ENCODE data around the gene HJURP. TPM values are rescaled to one million over a fixed set of nuclear protein-coding genes. Genes with fewer than 3 reads are reported as not detected.

HJURP gene
- total RNA-seq, 4 donors from 2014 or later = 0.22 to 0.60 TPM; not detected in 2

DNA sequence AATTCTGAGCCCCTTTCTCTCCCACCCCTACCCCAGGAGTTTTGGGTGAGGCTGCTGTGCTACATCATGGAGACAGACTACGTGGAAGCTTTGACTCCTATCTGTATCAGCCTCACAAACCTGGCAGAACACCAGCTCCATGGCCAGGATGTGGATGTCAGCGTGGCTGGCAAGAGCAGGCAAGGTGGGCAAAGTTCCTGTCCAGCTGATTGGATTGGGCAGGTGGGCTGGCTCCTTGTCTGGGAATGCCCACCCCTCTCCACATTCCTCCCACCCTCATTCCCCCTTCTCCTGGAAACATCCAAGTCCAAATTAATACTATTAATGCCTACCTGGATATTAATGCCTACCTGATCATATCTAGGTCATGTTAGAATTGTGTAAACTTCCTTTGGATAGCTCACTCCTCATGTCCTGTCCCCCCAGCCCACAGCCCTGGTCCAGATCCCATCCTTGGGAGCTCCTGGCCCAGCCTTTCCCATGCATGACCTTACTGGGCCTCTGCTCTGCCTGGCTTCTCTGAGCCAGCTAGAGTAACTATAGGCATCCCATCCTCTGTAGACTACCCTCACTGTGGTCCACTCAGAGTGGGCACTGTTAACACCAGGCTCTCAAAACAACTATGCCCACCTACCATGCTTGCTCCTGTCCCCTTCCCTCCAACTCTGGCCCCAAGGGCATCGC is 52.1 kb downstream of the HJURP start:
- 68 to 78% methylated on average over 3 of the region's 3 CpGs for WGBS, 2 donors
- no peaks in the 10 kb centered on the region for H3K4me1 ChIP-seq
- DNase-seq (ENCODE audit: low spot score in 2 of 2) = no peak
- no peaks in the 10 kb centered on the region for H3K9me3 ChIP-seq
- no peaks in the 10 kb centered on the region for H3K36me3 ChIP-seq
- H3K27ac ChIP-seq = no peak overlapping the region
- no peak overlapping the region for H3K4me3 ChIP-seq
- no peak for TF ChIP-seq POLR2A (IDR thresholded peaks at IDR 0.05)
- no peak for TF ChIP-seq EP300 (IDR thresholded peaks at IDR 0.05)
- TF ChIP-seq, protein P1, sequence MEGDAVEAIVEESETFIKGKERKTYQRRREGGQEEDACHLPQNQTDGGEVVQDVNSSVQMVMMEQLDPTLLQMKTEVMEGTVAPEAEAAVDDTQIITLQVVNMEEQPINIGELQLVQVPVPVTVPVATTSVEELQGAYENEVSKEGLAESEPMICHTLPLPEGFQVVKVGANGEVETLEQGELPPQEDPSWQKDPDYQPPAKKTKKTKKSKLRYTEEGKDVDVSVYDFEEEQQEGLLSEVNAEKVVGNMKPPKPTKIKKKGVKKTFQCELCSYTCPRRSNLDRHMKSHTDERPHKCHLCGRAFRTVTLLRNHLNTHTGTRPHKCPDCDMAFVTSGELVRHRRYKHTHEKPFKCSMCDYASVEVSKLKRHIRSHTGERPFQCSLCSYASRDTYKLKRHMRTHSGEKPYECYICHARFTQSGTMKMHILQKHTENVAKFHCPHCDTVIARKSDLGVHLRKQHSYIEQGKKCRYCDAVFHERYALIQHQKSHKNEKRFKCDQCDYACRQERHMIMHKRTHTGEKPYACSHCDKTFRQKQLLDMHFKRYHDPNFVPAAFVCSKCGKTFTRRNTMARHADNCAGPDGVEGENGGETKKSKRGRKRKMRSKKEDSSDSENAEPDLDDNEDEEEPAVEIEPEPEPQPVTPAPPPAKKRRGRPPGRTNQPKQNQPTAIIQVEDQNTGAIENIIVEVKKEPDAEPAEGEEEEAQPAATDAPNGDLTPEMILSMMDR (IDR thresholded peaks at IDR 0.05) = no peak
- H3K27me3 ChIP-seq = no peaks in the 10 kb centered on the region

DNA sequence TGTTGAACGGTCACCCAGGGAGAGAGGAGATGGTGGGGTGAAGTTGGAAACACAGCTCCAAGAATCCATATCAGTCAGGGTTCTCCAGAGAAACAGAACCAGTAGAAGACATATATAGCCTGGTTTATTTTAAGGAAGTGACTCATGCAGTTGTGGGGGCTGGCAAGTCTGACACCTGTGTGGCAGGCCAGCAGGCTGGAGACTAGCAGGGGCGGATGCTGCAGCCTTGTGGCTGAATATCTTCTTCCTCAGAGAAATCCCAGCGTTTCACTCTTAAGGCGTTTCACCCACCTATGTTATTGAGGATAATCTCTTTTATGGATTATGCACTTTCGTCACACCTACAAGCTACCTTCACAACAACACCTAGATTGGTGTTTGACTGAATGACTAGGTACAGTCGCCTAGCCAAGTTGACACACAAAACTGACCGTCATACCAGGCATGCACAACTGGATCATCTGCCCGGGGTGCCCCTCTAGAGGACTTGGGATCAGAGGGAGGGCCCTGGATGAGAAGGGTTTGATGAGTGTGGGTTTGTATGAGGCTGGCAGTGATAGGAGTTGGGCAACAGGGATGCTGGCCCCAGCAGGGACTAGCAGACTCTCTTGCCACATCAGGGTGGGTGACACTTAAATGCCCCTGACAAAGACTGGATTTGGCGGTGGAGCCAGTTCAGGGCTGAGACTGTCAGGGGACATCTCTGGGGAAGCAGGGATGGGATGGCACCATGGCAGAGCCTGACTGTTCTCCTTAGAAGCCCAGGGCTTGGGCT is 52.8 kb downstream of the HJURP start:
- H3K9me3 ChIP-seq = no peaks in the 10 kb centered on the region
- 75 to 79% methylated on average over 9 of the region's 9 CpGs for WGBS, 2 donors
- DNase-seq (ENCODE audit: low spot score in 2 of 2) = no peak
- H3K27ac ChIP-seq = no peak overlapping the region
- TF ChIP-seq, protein P1 (IDR thresholded peaks at IDR 0.05) = no peak
- TF ChIP-seq EP300 (IDR thresholded peaks at IDR 0.05) = no peak
- no peak for TF ChIP-seq POLR2A (IDR thresholded peaks at IDR 0.05)
- H3K4me3 ChIP-seq = no peak overlapping the region
- H3K36me3 ChIP-seq = no peaks in the 10 kb centered on the region
- H3K4me1 ChIP-seq = no peaks in the 10 kb centered on the region
- H3K27me3 ChIP-seq = no peaks in the 10 kb centered on the region

DNA sequence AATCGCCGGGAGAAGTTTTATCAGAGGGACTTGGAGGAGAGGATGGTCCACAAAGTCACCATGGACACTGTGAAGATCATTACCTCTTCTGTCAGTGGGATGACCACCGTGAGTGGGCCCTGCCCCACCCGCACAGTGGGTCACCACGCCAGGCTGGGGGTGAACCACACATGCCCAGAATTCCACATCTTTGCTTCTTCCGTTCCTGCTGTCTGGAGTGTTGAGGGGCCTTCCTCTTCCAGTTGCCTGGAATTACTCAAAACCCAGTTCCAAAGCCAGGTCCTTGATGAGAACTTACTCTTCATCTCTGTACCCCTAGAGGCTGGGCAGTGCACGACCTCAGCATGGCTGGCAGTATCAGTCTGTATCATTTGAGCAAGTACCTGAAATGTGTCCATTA is 54.1 kb downstream of the HJURP start:
- DNase-seq (ENCODE audit: low spot score in 2 of 2) = no peak
- no peak overlapping the region for H3K4me3 ChIP-seq
- H3K36me3 ChIP-seq = no peaks in the 10 kb centered on the region
- H3K9me3 ChIP-seq = no peaks in the 10 kb centered on the region
- no peak overlapping the region for H3K27ac ChIP-seq
- WGBS, 2 donors = 78 to 81% methylated on average over 7 of the region's 7 CpGs
- H3K4me1 ChIP-seq = no peaks in the 10 kb centered on the region
- no peaks in the 10 kb centered on the region for H3K27me3 ChIP-seq
- TF ChIP-seq, protein P1 (IDR thresholded peaks at IDR 0.05) = no peak
- TF ChIP-seq EP300 (IDR thresholded peaks at IDR 0.05) = no peak
- no peak for TF ChIP-seq POLR2A (IDR thresholded peaks at IDR 0.05)

DNA sequence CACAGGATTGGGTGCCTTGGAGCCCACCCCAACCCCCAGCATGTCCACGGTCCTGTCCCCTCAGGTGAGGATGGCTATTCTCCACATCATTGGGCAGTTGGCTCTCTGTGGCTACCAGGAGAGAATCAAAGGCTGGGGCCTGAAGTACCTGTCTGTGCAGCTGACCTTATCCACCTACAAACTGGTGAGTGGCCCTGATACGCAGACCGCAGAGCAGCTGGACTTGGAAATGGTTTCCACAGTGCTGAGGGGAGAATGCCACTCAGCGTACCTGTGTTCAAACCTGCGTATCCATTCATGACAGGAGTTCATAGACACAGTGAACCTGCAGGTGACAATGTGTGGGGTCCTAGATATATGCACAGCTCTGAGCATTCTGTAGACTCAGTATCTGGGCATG is 54.6 kb downstream of the HJURP start:
- TF ChIP-seq EP300 (IDR thresholded peaks at IDR 0.05) (no peak), POLR2A (IDR thresholded peaks at IDR 0.05) (no peak)
- TF ChIP-seq, protein P1 (IDR thresholded peaks at IDR 0.05) = no peak

DNA sequence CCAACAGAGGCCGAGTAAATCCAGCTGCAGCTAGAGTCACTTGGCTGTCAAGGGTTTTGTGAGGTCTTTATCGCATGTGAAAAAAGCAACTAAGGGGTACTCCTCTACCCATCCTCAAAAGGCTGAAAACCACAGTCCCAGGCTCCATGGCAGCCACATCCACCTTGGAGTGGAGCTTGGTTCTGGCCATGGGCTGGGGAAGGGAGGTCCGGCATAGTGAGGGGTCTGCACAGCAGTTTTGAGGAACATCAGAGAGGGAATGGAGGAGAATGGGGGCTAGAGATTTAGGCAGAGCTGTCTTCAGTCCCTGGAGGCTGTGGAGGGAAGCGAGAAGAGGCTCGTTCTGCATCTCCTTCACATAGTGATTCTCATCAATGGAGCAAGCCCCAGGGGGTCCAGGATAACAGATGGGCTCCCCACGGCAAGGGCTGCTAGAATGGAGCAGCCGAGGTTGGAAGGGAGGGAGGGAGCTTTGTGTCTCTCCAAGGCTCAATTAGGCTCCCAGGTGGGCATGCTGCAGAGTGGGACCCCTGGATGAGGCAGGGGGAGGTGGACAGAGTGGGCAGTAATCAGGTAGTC is 55.2 kb downstream of the HJURP start:
- no peaks in the 10 kb centered on the region for H3K4me1 ChIP-seq
- no peaks in the 10 kb centered on the region for H3K27me3 ChIP-seq
- H3K9me3 ChIP-seq = no peaks in the 10 kb centered on the region
- WGBS, 2 donors = 56 to 62% methylated on average over 7 of the region's 7 CpGs
- H3K4me3 ChIP-seq = no peak overlapping the region
- no peaks in the 10 kb centered on the region for H3K36me3 ChIP-seq
- TF ChIP-seq EP300 (IDR thresholded peaks at IDR 0.05) (no peak), POLR2A (IDR thresholded peaks at IDR 0.05) (no peak)
- TF ChIP-seq, protein P1 (IDR thresholded peaks at IDR 0.05) = no peak
- DNase-seq (ENCODE audit: low spot score in 2 of 2) = no peak
- H3K27ac ChIP-seq = no peak overlapping the region

More for the DNA sequence above, 54.6 kb downstream of the HJURP start:
- Histone ChIP-seq H3K27ac (no peak overlapping the region), H3K4me1 (no peaks in the 10 kb centered on the region), H3K36me3 (no peaks in the 10 kb centered on the region), H3K9me3 (no peaks in the 10 kb centered on the region), H3K27me3 (no peaks in the 10 kb centered on the region), H3K4me3 (no peak overlapping the region)
- 54 to 76% methylated on average over 5 of the region's 5 CpGs for WGBS, 2 donors
- DNase-seq (ENCODE audit: low spot score in 2 of 2) = no peak
